NCI-H2227 (cell line): ENCODE data around the gene SOWAHB.
A peak's percentile ranks its signal among the peaks of the same experiment; 100 is the strongest.
"Not testable (repeated sequence)": the region's sequence is repeated elsewhere in the genome, so short reads cannot be mapped to it uniquely, and the experiment has no call there.

Experiments used
- DNase-seq: peaks from one replicate; lab custom pipeline; 2025; ENCODE audit not compliant: unreplicated experiment; lab: John Stamatoyannopoulos, UW

Gene SOWAHB

GRCh38 chr4:76895619-76896018 is 2.3 kb downstream of the SOWAHB start:
- DNase-seq = no peak

- DNase-seq = no peak
Measured at GRCh38 chr4:76894537-76895255, 3.2 kb downstream of the SOWAHB start.

DNA sequence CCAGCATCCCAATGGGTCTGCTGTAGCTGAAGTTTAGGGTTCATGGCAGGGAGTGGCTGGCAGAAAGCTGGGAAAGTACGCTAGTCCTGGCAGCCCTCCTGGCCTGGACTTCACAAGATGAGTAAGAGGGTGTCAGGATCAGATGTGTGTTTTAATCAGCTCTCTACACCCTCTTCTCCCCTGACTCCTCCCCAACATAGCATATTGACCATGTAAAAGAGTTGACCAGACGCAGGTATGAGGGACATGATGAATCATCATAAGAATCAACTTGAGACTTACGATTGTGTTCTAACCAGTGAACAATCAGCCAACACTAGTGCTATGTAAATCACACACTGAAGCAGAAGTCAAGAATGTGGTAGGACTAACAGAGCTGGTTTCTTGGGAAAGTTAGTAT is 5.3 kb downstream of the SOWAHB start:
- DNase-seq = no peak

DNA sequence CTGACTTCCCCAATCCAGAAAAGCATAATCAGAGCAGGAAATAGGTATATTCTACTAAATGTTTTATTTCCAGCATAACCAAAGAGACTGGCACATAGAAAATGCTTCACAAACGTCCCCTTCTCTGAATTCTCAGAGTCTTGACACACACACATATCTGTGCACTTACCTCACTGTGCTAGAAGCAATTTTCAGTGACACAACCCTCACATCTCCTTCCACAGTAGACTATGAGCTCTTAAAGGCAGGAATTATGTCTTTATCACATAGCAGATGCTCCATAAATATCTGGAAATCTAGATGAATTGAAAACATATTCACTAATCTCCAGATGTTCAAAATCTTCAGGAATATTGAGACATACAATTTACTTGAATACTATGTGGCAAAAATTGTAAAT is 5.9 kb downstream of the SOWAHB start:
- no peak for DNase-seq

DNA sequence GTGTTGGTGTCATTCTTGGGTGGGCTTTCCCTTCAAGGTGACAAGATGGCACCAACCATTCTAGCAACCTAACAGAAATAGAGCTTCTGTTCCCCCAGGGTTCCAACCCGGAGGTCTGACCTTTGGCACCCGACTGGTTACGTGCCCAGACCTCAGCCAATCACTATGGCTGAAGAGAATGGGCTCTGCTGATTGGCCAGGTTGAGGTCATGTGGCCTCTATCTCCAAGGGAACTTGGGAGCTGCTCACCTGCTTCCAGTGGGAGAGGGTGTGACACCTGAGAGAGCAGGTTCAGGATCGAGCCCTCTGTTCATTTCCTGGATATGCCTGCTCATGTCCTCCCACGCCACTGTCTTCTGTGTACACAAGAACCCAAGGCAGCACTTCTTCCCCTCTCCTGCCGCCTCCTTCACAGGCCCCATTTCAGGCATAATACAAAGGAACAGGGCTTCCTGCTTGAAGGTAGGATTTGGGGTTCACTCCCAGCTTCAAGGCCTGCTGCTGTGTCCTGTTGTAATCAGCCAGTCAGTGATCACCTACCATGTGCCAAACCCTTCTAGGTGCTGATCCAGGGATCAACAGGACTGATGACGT is 11.0 kb downstream of the SOWAHB start:
- DNase-seq = no peak

GRCh38 chr4:76886214-76886613 is 11.7 kb downstream of the SOWAHB start:
- DNase-seq = no peak

GRCh38 chr4:76883147-76883546 is 14.8 kb downstream of the SOWAHB start:
- DNase-seq = no peak

DNA sequence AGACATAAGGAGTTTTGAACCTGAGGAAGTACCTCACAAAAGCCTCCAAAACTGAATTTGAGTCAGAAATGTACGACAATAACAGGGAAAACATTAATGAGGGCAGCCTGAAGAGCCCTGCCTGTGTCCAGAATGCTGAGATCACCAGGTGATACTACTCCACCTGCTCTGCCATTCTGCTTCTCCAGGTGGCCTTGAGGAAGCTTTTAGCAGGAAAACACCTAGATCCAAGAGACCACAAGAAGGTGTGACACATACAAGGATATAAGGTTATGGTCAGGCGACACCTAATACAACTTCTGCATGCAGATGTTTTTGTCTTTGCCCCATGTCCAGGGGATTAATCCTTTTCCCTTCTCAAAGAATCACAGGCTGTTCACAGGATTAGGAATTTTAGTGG is 15.3 kb downstream of the SOWAHB start:
- no peak for DNase-seq

GRCh38 chr4:76881375-76881774 is 16.6 kb downstream of the SOWAHB start:
- no peak for DNase-seq

GRCh38 chr4:76879731-76880364 is 18.1 kb downstream of the SOWAHB start:
- DNase-seq = no peak

- DNase-seq = not testable (repeated sequence)
Measured at GRCh38 chr4:76878641-76879165, 19.2 kb downstream of the SOWAHB start.

- peak; percentile 12 for DNase-seq
Measured at GRCh38 chr4:76874176-76874575, 23.8 kb downstream of the SOWAHB start.

GRCh38 chr4:76873495-76873894 is 24.4 kb downstream of the SOWAHB start:
- DNase-seq = no peak

- DNase-seq = no peak
Measured at GRCh38 chr4:76872556-76872955, 25.4 kb downstream of the SOWAHB start.

DNA sequence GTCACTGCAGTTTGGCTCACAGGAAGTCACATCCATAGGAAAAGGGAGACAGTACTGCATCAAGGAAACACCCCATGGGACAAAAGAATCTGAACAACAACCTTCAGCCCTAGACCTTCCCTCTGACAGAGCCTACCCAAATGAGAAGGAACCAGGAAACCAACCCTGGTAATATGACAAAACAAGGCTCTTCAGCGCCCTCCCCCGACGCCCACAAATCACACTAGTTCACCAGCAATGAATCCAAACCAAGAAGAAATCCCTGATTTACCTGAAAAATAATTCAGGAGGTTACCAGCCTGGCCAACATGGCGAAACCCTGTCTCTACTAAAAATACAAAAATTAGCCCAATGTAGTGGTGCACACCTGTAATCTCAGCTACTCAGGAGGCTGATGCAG is 29.2 kb downstream of the SOWAHB start:
- not testable (repeated sequence) for DNase-seq

DNA sequence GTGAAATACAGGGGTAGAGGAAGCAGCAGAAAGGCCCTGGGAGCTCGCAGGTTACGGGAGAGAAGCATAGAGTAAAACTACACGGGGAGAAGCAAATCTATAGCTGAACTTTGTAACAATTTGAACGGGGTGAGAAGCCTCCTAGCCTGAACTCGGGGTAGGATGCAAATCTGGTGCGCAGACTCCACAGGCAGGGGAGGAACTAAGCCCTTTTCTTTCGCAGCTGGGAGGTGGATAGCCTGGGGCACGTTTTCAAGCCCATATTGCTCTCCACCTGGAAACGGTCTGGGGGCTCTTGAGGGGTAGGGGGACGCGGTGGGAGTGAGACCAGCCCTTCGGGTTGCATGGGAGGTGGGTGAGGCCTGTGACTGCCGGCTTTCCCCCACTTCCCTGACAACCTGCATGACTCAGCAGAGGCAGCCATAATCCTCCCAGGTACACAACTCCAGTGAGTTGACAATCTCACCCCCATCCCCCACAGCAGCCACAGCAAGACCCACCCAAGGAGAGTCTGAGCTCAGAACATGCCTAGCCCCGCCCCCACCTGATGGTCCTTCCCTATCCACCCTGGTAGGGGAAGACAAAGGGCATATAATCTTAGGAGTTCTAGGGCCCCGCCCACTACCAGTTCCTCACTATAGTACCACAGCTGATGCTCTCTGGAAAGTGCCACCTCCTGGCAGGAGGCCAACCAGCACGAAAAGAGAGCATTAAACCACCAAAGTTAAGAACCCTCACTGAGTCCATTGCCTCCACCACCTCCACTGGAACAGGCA is 29.9 kb downstream of the SOWAHB start:
- no peak for DNase-seq

- no peak for DNase-seq
Measured at GRCh38 chr4:76867377-76867776, 30.6 kb downstream of the SOWAHB start.

- DNase-seq = no peak
Measured at GRCh38 chr4:76866641-76867040, 31.3 kb downstream of the SOWAHB start.

DNA sequence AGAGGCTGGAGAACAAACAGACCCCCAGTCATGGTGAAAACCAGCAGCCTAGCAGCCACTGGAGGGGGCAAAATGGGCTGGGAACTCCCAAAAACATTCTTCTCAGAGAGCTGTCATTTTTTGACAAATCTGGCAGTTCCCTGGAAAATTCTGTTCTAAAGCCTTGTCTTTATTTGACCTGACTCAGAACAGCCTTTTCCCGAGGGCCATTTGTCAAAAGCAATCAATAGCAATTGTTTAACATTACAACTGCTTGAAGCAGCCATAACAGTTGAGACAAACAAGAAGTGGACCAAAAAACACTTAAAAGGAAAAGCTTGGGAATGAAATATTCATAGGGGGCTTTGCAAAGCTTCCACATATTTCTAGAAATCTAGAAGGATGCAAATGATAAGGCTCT is 39.6 kb downstream of the SOWAHB start:
- DNase-seq = no peak

GRCh38 chr4:76857074-76857409 is 40.9 kb downstream of the SOWAHB start:
- no peak for DNase-seq

DNA sequence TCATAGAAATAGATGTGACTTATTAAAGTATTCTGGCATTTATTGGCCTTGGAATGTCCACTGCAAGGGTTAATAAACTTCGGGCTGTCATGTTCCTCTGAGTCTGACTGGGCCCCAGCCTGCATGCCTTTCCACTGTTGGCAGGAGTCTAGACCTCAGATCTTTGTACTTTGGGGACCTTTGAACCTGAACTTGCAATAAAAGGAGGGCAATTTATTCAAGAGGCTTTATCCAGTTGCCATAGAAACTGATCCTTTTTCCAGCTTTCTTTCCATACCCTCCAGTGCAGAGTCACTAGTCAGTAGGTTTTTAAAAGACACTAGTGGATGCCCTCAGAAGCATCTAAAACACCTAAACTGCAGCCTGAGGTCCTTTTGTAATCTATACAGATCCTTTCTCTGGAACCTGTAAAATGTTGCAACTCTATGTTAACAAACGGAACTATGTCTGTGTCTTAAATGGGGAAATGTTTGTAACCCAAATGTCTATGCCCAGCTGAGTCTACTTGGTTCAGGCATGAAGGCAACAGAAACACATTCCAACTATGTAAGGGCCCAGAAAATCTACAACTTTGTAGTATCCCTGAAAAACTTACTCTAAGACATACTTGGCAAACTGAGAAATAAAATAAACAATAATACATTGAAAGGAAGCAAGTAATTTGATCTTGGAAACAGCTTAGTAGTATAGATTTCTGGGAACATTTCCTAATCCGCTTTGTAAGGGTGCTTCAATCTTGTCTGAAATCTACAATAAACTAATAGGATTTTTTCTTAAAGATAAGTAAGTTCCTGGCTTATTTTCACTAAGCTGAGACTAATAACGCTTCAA is 41.5 kb downstream of the SOWAHB start:
- peak; percentile 79 for DNase-seq
